Activated naive CD4-positive, alpha-beta T cell treated with anti-CD3 and anti-CD28 coated beads, Interleukin-2, amount 10 ng/mL, durations not matched to agents 7 days and 5 days (primary cell): ENCODE data around the gene PSMB5.
A peak's percentile ranks its signal among the peaks of the same experiment; 100 is the strongest.

Experiments used
- CTCF ChIA-PET: fragments of 350-600 bp; sonication (Branson Sonifier 250); formaldehyde crosslinking; loops from one replicate; lab custom pipeline; 2021; ENCODE audit warnings: antibody characterized with exemption; lab: Charles Lee
- DNase-seq: peaks from one replicate; pipeline ENCODE4 v3.0.0-alpha.2; 2020
- H3K27ac Mint-ChIP-seq: one replicate; pipeline ENCODE4 v1.8.0; 2021; ENCODE audit warnings: mild to moderate bottlenecking, moderate library complexity, mixed read lengths
- H3K27me3 Mint-ChIP-seq: one replicate; pipeline ENCODE4 v1.8.0; 2021; ENCODE audit warnings: mild to moderate bottlenecking, mixed read lengths
- H3K36me3 Mint-ChIP-seq: one replicate; pipeline ENCODE4 v1.8.0; 2021; ENCODE audit warnings: mixed read lengths
- H3K4me1 Mint-ChIP-seq: one replicate; pipeline ENCODE4 v1.8.0; 2021; ENCODE audit warnings: mixed read lengths
- H3K4me3 Mint-ChIP-seq: one replicate; pipeline ENCODE4 v1.8.0; 2021; ENCODE audit warnings: mild to moderate bottlenecking, moderate library complexity, mixed read lengths
- H3K9me3 Mint-ChIP-seq: one replicate; pipeline ENCODE4 v1.8.0; 2021; ENCODE audit warnings: mixed read lengths

Gene PSMB5

DNA sequence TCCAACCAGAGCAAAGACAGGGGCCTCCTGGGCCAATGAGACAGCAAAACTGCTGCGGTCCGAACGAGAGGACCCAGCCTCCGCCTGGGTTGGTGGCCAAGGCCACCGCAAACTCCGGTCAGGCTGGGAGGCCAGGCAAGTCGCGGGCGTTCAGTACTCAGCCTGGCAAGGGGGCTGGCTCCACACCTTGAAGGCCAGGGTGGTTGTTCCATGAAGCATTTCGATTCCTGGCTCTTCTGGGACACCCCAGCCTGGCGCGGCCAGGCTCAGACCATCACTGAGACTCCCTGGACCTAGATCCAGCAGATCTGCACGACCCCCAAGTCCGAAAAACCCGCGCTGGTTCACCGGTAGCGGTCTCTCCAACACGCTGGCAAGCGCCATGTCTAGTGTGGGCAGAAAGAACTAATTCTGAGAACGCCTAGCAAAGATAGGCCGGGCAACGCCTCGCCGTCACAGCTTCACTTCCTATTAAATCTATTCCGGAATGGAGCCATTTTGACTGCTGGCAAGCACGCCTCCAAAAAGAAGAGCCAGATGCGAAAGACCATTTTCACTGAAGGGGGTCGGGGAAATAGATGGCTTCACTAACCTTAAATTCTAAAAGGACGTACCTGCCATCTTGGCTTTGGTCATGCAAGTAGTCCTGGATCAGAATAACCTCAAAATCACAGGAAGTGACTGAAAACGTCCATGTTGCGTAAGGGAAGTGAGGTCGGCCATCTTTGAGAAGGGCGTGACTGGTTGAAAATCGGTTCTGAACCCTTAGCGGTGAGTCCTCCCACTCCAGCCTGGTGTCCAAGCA is at the start of gene PSMB5:
Gene PSMB5 (minus strand): TSS at position 403 of the 805 bp plus-strand sequence. CDS start 19 bp downstream, at position 384.
- peaks cover 39% of the 10 kb centered on the region for H3K4me1 Mint-ChIP-seq
- H3K27ac Mint-ChIP-seq = peak within 1 kb of the TSS; percentile 95
- peak within 1 kb of the TSS; percentile 71 for H3K4me3 Mint-ChIP-seq
- H3K27me3 Mint-ChIP-seq = peaks cover 5% of the 10 kb centered on the region
- H3K9me3 Mint-ChIP-seq = no peaks in the 10 kb centered on the region
- peak; percentile 93 for DNase-seq
- H3K36me3 Mint-ChIP-seq = peaks cover 25% of the 10 kb centered on the region
- CTCF ChIA-PET = interaction anchor here (0.6 to 1.1 kb wide), 2 partner anchors 27 to 242 kb away, joined by 3 read pairs; no protein-coding TSS in a partner anchor

DNA sequence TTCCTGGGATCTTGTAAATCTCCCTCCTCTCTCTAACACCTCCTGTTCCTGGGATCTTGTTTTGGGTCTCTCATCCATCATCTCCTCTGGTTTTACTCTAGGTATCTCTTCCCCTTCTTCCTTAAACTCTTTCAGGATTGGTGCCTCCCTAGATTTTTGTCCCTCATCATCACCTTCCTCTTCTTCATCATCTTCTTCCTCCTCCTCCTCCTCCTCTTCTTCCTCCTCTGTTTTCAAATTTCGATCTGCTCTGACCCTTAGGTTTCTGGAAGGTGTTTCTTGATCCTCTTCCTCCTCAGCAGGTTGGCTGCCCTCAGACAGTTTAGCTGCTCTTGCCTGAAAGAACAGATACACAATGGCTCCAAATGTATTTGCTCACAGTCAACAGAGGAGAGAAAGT is 45.8 kb upstream of the PSMB5 start:
- no peak for DNase-seq
- no peak overlapping the region for H3K4me3 Mint-ChIP-seq
- peaks cover 61% of the 10 kb centered on the region for H3K36me3 Mint-ChIP-seq
- H3K9me3 Mint-ChIP-seq = no peaks in the 10 kb centered on the region
- no peaks in the 10 kb centered on the region for H3K27me3 Mint-ChIP-seq
- CTCF ChIA-PET = interaction anchor here (0.8 to 1.7 kb wide), 3 partner anchors 9 to 15 kb away, joined by 3 to 4 read pairs (median 3); partner anchors contain the start of genes ACIN1 and C14orf119
- H3K4me1 Mint-ChIP-seq = no peaks in the 10 kb centered on the region
- peak overlapping the region; percentile 16 for H3K27ac Mint-ChIP-seq

DNA sequence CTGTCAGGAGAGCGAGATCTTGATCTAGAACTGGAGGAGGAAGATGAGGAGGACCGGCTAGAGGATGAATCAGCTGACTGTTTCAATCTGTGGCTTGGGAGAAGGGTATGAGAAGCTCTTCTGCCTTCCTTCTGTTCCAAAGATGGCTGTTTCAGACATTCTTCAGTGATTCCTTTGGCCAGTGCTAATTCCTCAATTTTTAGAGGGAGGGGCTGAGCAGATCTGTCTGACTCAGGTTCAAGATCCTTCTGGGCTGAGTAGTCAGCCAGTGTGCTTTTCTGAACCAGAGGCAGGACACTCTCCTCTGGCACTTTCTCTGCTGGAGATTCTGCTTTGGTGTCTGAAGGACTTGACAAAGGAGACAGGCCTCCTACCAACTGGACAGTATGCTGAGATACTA is 45.0 kb upstream of the PSMB5 start:
- H3K4me1 Mint-ChIP-seq = no peaks in the 10 kb centered on the region
- H3K36me3 Mint-ChIP-seq = peaks cover 62% of the 10 kb centered on the region
- no peaks in the 10 kb centered on the region for H3K9me3 Mint-ChIP-seq
- no peak for DNase-seq
- CTCF ChIA-PET = interaction anchor here (0.6 to 1.7 kb wide), 2 partner anchors 8 to 111 kb away, joined by 3 to 4 read pairs; no protein-coding TSS in a partner anchor
- H3K4me3 Mint-ChIP-seq = no peak overlapping the region
- no peaks in the 10 kb centered on the region for H3K27me3 Mint-ChIP-seq
- H3K27ac Mint-ChIP-seq = no peak overlapping the region

DNA sequence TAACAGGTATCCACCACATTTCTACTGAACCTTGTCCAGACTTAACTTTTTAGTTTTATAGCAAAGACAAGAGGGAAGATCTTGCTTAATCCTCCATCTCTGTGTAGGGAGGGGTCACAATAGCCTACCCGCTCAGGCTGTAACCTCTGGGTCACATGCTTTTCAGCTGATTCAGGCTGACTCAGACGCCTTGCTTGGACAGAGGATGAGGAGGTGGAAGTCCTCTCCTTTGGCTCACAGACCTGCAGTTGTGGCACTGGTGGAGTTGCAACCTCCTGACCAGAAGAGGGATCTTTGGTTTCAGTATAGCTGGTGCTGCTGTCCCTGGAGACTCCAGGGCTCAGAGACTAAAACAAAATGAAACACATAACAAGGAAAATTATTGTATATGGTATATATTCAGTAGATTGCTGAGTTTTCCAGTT is 44.0 kb upstream of the PSMB5 start:
- Mint-ChIP-seq H3K27ac (no peak overlapping the region), H3K36me3 (peaks cover 67% of the 10 kb centered on the region), H3K9me3 (no peaks in the 10 kb centered on the region), H3K4me1 (no peaks in the 10 kb centered on the region), H3K27me3 (no peaks in the 10 kb centered on the region), H3K4me3 (no peak overlapping the region)
- no peak for DNase-seq
- CTCF ChIA-PET = interaction anchor here (2.4 to 3.2 kb wide), 6 partner anchors 10 to 108 kb away, joined by 8 to 28 read pairs (median 23); partner anchors contain the start of genes ACIN1 and C14orf119

DNA sequence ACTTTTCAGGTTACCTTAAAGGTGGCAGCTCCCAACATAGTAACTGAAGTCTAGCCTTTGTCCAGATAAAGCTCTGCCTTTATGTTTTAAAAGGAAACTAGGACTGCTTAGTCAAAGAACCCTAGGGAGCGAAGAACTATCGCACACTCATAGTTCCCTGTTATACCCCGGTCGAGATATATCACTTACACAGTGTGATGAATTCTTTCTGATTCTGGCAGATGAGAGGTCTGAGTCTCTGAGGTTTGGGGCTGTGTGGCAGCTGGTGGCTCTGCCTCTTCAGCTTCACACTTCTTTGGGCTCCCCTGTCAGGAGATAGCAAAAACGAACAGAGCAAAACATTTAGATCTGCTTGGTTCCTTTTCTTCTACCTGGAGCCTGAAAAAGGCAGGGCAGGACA is 43.3 kb upstream of the PSMB5 start:
- H3K27ac Mint-ChIP-seq = no peak overlapping the region
- H3K4me1 Mint-ChIP-seq = no peaks in the 10 kb centered on the region
- H3K36me3 Mint-ChIP-seq = peaks cover 67% of the 10 kb centered on the region
- H3K9me3 Mint-ChIP-seq = no peaks in the 10 kb centered on the region
- CTCF ChIA-PET = interaction anchor here (0.8 to 3.2 kb wide), 15 partner anchors 9 to 207 kb away, joined by 3 to 28 read pairs (median 7); partner anchors contain the start of genes ACIN1 and C14orf119
- H3K4me3 Mint-ChIP-seq = no peak overlapping the region
- H3K27me3 Mint-ChIP-seq = no peaks in the 10 kb centered on the region
- DNase-seq = no peak

DNA sequence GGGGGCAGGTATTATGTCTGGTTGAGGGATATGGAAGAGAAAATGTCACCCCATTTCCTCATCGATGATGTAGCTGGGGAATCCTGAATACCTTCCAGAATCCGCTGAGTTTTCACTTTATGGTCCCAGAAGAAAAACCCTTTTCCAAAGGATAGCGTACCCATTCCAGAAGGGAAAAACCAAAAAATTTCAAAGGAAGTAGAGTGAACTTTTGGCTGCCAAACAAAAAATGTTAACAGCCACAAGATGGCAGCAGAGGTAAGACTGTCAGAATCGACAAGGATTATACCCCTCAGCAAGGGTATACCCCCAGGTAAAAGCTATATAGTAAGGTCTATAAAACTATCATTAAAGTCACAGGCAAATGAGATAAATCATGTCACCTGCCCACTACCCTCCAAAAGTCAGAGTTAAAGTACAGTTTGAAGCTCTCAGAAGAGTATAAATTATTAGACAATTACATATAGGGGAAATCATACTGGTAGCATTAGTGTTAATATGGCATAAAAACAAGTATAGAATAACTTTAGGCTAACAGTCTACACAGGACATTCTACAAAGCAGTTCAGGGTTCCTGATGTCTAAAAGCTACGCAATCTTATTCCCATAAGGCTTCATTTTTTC is 42.2 kb upstream of the PSMB5 start:
- no peaks in the 10 kb centered on the region for H3K9me3 Mint-ChIP-seq
- no peak overlapping the region for H3K27ac Mint-ChIP-seq
- peak; percentile 51 for DNase-seq
- no peaks in the 10 kb centered on the region for H3K27me3 Mint-ChIP-seq
- H3K4me1 Mint-ChIP-seq = peaks cover 5% of the 10 kb centered on the region
- CTCF ChIA-PET = interaction anchor here (0.6 to 3.2 kb wide), 23 partner anchors 8 to 169 kb away, joined by 3 to 28 read pairs (median 5); partner anchors contain the start of genes ACIN1 and C14orf119
- H3K36me3 Mint-ChIP-seq = peaks cover 76% of the 10 kb centered on the region
- H3K4me3 Mint-ChIP-seq = no peak overlapping the region

DNA sequence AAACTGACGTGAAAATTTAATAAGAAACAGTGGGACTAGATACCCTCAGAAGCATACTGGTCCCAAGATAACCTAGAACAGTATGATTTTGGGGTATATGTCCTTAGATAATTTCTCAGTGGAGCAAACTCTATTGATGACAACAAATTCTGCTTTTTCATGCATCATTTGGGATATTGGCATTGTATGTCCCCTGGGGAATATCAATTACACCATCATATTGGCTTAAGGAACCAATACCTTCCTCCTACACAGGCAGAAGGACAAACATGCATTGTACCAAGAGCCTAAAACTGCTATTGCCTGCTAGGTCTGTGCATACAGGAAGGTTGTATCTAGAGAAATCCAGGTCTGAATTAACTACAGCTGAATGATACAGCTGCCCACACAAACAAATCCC is 40.2 kb upstream of the PSMB5 start:
- CTCF ChIA-PET = interaction anchor here (1.2 to 1.6 kb wide), 4 partner anchors 9 to 112 kb away, joined by 3 to 6 read pairs (median 3); no protein-coding TSS in a partner anchor

DNA sequence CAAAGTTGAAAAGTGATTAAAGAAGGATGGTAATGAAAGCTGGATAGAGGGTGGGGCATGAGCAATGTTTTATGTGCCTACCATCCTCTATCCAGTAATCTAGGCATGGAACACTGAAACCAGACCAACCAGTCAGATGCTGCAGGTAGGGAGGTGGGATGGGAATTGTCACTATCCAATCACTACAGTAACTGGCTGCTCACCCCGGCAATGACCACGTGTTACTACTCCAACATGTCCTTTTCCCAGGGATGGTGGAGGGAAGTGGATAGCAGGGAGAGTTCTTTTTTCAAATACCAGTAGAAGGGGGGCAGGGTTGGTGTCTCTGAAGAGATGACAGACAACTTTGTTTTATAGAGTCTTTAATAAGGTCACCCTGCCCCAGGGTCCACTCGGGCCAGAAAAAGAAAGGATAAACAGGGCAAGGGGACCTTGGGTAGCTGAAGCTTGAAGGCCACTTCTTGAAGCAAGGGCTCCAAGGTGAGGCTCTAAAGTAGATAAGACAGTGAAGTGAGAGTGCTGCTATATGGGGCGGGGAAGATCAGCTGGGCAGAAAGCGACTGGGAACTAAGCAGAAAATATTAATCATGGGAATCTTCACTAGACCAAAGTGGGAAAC is 37.3 kb upstream of the PSMB5 start:
- H3K36me3 Mint-ChIP-seq = peaks cover 50% of the 10 kb centered on the region
- no peaks in the 10 kb centered on the region for H3K27me3 Mint-ChIP-seq

More for the DNA sequence above, 40.2 kb upstream of the PSMB5 start:
- Mint-ChIP-seq H3K9me3 (no peaks in the 10 kb centered on the region), H3K4me3 (no peak overlapping the region), H3K36me3 (peaks cover 66% of the 10 kb centered on the region), H3K4me1 (peaks cover 22% of the 10 kb centered on the region), H3K27ac (no peak overlapping the region), H3K27me3 (no peaks in the 10 kb centered on the region)
- no peak for DNase-seq

DNA sequence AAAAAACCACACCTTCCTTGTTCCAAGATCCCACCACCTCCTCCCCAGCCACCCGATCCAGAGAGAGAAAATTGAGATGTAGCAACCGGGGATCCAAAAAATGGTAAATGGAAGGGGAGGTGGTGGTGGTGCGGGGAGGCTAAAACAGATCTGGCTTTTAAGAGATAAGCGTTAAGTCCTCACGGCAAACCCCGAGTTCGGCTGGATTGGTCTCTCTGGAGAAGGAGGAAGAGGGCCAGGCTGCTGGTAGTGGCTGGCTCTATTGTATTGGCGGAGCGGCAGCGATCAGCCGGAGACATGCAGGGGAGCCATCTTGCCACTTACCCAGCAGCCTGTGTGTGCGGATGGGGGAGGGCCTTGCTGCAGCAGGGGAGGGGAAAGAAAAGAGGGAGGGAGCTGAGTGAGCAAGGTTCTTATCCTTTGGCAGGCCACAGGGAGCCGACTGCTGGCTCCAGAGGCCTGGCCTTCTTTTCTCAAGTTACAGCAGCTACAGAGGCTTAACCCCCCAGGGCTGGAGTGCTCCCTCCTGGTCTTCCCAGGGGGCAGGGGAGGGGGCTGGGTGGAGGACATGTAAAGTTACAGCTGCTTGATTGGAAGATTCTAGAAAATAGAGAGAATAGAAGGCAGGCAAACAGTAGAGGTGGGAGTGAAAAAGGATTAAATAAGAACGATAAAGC is 36.7 kb upstream of the PSMB5 start:
- peak overlapping the region; percentile 88 for H3K27ac Mint-ChIP-seq

More for the DNA sequence above, 37.3 kb upstream of the PSMB5 start:
- H3K4me1 Mint-ChIP-seq = peaks cover 36% of the 10 kb centered on the region
- no peaks in the 10 kb centered on the region for H3K9me3 Mint-ChIP-seq
- H3K27ac Mint-ChIP-seq = peak overlapping the region; percentile 88
- CTCF ChIA-PET = interaction anchor here (0.8 to 3.3 kb wide), 8 partner anchors 9 to 115 kb away, joined by 4 to 14 read pairs (median 7); partner anchors contain the start of genes ACIN1, C14orf119 and CDH24
- DNase-seq = no peak
- peak overlapping the region; percentile 92 for H3K4me3 Mint-ChIP-seq

DNA sequence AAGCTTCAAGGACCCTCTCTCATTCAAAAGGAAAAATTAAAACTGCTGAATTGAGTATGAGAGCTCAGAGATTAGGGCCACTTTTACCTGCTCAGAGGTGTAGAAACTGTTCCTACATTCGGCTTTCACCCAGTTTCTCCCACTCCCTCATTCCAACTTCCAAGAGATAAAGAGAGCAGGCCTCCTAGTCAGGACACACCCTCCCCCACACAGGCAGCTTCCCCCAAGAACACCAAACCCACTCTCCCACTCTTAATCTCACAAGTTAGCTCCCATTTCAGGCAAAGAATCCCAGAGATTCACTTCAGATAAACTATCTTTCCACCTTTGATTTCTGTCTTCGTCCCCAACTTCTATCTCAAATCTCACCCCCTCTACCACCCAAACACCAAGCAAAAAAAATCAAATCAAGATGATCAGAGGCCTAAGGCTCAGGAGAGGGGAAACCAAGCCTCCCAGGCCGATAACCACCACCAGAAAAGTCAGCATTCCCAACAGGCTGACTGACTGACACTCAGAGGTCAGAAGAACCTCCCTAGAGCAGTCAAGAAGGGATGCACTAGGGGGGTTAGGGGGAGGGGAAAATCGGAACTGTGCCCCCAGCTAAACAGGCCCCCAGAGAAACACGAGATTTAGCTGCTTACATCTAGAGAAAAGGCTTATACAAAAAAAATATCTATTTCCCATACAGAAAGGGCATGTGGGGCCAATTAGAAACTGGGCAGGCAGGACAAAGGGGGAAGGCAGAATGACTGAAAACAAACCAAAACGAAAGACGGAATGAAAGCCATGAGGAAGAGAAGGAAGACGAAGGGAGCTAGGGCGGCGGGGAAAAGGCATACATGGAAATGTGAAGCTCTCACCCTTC is 35.8 kb upstream of the PSMB5 start:
- CTCF ChIA-PET = interaction anchor here (0.7 to 3.3 kb wide), 9 partner anchors 10 to 925 kb away, joined by 3 to 14 read pairs (median 9); partner anchors contain the start of genes ACIN1, C14orf119 and CDH24
- Mint-ChIP-seq H3K36me3 (peaks cover 48% of the 10 kb centered on the region), H3K27ac (peak overlapping the region; percentile 53), H3K9me3 (no peaks in the 10 kb centered on the region), H3K4me3 (peak overlapping the region; percentile 92), H3K27me3 (no peaks in the 10 kb centered on the region), H3K4me1 (peaks cover 39% of the 10 kb centered on the region)
- no peak for DNase-seq

More for the DNA sequence above, 36.7 kb upstream of the PSMB5 start:
- CTCF ChIA-PET = interaction anchor here (0.7 to 3.3 kb wide), 11 partner anchors 9 to 926 kb away, joined by 3 to 14 read pairs (median 6); partner anchors contain the start of genes ACIN1, C14orf119 and CDH24
- peaks cover 48% of the 10 kb centered on the region for H3K36me3 Mint-ChIP-seq
- peak overlapping the region; percentile 92 for H3K4me3 Mint-ChIP-seq
- H3K27me3 Mint-ChIP-seq = no peaks in the 10 kb centered on the region
- DNase-seq = peak; percentile 89
- H3K9me3 Mint-ChIP-seq = no peaks in the 10 kb centered on the region
- H3K4me1 Mint-ChIP-seq = peaks cover 36% of the 10 kb centered on the region

DNA sequence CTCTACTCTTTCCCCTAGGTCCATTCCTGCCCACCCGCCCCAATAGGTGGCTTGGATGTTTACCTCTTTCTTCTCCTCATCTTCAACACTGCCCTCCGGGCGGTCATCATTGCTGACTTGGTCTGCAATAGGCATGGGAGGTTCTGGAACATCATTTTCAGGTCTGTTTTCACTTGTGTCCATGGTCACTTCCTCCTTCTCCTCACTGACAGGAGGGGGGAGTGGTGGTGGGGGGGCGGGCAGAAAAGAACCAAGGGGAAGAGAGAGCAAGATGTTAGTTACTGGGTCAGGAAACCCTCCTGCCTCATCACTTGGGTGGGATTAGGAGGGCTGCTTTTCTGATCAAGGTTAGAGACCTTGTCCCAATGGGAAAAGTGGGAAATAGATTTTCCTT is 34.7 kb upstream of the PSMB5 start:
- Mint-ChIP-seq H3K4me3 (no peak overlapping the region), H3K27ac (peak overlapping the region; percentile 75), H3K9me3 (no peaks in the 10 kb centered on the region), H3K27me3 (no peaks in the 10 kb centered on the region), H3K36me3 (peaks cover 43% of the 10 kb centered on the region), H3K4me1 (peaks cover 39% of the 10 kb centered on the region)
- CTCF ChIA-PET = interaction anchor here (0.9 to 4.0 kb wide), 41 partner anchors 8 to 498 kb away, joined by 3 to 37 read pairs (median 6); partner anchors contain the start of genes ACIN1, C14orf119, CEBPE and RBM23
- DNase-seq = no peak

DNA sequence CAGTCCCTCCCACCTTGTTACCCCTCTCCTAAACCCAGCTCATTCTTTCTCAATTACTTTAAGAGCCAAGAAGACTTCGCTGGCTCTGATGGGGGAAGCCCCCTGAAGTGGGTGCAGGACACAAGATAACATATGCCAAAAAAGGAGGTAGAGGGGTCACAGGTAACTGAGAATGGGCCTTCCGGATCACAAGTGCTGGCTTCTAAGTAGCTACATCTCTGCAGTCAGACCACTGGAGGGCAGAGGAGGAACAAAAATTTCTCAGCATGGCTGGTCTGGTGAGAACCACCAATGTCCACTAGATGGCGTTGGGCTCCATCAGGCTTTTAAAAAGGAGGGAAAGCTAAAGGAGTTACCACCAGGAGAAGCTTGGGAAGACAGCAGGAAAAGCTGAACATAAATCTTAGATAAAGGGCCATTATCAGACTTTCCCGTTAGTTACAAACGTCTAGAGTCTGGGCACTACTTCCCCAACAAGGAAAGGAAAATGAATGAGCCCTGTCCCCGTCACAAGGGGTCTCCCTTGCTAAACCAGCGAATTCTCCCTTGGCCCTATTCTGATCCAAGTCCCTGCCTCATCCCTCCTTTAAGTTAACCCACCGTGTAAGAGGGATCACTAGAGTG is 34.2 kb upstream of the PSMB5 start:
- Mint-ChIP-seq H3K36me3 (peaks cover 44% of the 10 kb centered on the region), H3K4me3 (peak overlapping the region; percentile 34)

More for the DNA sequence above, 34.2 kb upstream of the PSMB5 start:
- CTCF ChIA-PET = interaction anchor here (0.5 to 4.0 kb wide), 47 partner anchors 8 to 497 kb away, joined by 3 to 37 read pairs (median 5); partner anchors contain the start of genes ACIN1, C14orf119, CEBPE and RBM23
- Mint-ChIP-seq H3K27me3 (no peaks in the 10 kb centered on the region), H3K4me1 (peaks cover 39% of the 10 kb centered on the region), H3K9me3 (no peaks in the 10 kb centered on the region), H3K27ac (peak overlapping the region; percentile 75)
- DNase-seq = peak; percentile 86
